HG03095 (cell line): ENCODE measurements around the gene UBR3.

Experiments used
- ATAC-seq: cut with Tn5 transposase; IDR thresholded peaks from one replicate; pipeline ENCODE4 v1.9.1; 2021; ENCODE audit warnings: moderate library complexity; ENCODE audit not compliant: unreplicated experiment

Gene UBR3

DNA sequence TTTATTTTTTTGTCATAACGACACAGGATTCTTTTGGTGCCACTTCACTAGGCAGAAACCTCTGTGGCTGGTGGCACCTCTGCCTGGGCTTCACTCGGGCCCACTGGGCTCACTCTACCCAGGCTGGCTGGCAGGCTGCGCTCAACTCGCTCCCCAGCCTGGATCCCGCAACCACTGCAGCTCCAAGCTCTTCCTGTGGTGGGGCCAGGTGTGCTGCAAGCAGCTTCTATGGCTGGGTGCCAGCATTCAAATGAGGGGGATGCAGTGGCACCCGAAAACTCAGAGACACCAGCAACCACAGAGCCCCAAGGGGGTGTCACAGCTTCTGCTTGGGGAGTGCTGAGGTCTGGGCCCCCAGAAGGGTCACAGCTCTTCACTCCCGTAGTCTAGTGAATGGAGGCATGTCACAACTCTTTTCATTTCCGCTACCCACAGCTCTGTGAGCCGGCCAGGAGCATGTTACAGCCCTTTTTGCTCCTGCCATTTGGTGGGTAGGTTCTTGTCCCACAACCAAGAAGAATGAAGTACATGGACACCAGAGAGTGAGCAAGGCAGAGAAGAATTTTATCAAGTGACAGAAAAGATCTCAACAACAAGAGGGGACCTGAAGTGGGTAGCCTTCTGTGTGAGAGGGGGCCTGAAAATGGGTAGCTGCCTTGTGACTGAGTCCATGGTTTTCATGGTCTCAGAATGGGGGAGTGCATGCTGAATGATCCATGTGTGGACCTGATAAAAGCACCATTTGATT lies 170.1 kb downstream of the UBR3 start:
- no peak for ATAC-seq

DNA sequence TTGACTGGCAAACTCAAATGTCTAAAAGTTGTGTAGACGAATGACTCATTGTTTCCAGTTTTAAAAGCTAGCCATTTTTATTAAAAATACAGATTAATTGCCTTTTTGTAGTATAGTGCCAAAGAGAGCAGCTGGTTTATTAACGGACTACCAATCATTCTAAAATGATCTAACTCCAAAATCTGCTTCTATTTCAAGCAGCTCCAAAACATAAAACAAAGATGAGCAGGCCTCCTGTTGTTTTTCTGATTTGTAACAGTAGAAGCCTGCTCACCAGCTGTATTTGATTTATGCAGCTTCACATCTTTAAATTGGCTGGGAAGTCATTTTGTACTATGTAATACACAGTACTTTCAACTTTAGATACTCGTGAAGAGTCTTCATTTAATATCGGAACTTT lies 171.8 kb downstream of the UBR3 start:
- no peak for ATAC-seq

DNA sequence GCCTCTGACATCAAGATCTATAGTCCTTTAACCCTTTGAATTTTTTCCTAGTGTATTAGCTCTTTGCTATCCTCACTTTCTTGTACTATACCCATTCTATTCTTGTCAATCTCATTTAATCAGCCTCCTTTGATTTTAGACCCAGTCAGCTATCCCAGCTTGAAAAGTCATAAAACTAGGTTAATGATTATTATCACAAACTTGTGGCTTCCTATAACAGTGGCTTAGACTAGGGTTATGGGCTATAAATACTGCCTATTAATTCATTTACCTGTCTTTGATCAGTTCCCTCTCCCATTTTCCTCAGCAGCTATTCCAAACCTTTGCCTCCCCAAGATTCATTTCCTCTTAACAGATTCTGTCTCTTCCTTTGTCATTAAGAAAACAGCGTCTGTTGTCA lies 174.8 kb downstream of the UBR3 start:
- no peak for ATAC-seq

DNA sequence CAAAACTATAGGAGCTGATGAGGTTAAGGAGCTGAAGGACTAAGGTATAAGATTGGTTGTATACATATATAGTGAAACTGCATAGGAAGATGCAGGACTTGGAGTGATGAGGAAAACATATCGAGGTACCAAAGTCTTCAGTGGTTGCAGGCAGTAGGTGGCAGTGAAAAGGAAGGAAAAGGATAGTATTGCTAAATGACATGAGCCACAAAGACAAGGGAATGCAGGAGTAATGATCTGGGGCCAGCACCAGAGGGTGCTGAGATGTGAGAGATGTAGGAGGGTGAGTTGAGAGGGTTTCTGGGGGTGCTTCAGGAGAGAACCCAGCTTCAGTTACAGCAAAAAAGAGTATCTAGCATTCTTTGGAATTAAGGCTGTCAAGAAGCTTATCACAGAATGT lies 178.4 kb downstream of the UBR3 start:
- ATAC-seq = no peak

DNA sequence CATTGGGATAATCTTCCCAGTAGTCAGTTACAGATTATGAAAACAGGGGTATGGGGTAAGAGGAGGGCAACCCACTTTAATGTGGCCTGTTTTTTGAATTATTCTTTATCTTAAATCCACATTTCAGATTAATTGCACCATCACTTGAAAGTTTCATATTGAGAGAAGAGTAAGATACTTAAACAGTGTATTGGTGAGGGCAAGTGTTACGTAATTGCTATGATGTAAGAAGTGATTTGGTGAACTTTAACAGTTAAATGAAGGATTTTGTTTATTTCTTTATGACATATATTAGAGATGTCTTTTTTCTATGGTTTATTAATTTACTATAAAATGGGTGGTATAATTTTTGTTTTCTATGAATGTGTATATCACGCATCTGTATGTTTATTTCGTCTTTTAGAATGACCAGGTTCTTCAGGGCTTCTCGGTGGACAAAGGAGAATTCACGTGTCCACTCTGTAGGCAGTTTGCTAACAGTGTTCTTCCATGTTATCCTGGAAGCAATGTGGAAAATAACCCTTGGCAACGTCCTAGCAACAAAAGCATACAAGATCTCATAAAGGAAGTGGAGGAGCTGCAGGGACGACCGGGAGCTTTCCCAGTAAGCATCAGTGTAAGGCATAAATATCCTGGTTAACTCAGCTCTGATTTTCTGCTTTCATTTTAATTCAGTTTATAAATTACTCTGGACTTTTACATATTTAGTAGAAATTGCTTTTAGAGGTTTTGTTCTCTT lies 179.5 kb downstream of the UBR3 start:
- ATAC-seq = no peak

DNA sequence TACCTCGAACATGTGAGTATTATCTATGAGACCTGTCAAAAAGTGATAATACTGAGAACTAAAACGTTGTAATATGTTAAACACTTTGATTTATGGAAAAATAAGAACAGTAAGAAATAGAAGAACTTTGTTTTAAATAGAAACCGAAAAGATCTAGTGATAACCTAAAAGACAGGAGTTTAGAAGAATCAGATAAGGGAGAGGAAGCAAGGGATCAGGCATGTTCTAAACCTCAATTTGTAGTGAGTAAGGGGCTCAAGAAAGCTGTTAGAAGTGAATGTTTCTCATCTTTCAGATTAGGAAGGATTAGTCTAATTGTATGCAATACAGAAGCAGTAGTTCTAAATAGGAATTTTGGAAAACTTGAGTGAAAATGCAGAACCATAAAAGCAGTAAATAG lies 182.0 kb downstream of the UBR3 start:
- no peak for ATAC-seq

DNA sequence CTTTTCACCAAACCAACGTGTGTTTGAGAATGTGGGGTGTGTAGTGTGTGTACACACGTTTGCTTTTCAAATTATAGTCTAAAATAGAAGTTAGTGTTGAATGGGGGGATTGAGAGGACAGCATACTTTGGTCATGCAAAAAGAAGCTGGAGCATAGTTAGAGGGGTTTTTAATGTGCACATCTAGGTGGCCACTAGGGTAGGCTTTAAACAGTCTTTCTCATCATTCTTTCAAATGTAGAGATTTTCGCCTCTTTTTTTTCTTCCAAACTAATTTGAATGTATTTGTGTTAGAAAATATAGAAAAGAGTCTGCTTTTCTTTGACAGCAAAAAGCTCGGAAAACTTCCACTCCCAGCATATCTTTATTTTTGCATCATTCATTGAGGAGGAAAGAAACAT lies 185.5 kb downstream of the UBR3 start:
- no peak for ATAC-seq

DNA sequence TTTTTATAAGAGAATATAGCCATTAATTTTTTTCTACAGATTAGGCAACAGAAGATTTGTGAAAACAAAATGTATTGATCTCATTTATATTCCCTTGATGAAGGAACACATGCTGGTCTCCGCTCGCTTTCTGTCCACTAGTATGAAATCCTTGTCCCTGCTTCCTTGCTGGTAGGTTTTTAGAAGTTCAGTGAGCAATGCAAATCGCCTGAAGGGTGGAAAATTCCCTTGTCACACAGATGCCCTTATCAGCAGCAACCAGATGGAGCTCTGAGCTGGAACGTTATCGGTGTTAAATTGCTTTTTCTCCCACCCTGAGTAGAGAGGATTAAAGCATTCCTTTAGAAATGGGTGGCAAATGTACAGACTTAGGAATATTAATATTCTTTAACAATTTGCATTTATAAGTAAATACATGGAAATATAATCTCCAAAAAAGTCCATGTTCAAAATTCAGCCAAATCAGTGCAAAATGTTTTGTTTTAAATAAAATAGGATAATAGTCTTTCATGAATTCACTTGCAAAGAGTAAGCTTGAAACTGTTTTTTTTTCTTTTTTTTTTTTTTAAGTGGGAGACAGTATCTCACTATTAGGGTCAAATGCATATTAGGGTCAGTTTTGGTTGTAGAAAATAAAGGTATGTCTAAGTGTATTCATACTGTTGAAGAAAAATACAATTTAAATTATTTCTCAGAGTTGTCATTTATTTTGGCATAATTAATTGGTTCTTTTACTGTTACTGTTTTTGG lies 186.7 kb downstream of the UBR3 start:
- no peak for ATAC-seq

DNA sequence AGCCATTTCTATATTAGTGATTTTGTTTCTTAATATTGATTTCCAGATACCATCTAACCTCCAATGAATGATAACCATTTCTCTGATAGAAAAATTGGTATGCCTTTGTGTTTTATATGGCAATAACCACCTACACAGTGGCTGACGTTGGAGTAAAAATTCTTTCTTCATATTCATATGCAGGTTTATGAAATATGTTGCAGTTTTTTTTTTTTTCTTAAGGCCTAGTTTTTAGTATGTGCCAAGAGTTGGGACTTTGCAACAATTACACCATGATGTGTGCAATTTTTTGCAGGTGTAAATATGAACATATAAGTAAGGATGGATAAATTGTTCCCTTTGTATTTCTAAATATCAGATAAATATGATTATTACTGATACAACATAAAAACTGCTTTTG lies 187.5 kb downstream of the UBR3 start:
- ATAC-seq = no peak

DNA sequence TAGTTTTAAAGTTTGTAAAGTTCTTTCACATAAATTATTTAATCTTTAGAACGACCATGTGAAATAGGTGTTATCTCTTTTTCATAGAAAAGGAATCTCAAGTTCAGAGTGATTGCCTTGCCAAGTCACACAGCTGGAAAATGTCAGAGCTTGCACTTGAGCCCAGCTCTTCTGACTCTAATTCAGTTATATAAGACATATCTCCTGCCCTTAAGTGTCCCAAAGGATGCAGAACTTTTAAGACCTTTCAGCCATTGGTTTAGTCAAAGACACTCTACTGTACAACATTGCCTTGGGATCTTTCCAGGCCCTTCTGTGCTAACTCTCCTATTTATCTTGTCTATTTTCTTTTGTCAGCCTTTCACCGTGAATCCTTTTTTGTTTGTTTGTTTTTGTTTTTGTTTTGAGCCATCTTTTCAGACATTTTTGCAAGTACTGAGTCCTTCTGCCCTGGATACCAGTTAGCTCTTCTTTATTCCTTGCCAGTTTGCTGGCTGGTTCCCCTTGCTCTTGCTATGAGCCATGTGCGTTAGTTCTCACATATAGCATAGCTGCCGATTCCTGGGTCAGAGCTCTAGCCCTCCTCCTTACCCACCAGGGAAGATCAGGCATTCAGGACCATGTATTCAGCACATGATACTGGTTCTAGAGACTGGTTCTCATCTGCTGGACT lies 190.7 kb downstream of the UBR3 start:
- ATAC-seq = no peak

DNA sequence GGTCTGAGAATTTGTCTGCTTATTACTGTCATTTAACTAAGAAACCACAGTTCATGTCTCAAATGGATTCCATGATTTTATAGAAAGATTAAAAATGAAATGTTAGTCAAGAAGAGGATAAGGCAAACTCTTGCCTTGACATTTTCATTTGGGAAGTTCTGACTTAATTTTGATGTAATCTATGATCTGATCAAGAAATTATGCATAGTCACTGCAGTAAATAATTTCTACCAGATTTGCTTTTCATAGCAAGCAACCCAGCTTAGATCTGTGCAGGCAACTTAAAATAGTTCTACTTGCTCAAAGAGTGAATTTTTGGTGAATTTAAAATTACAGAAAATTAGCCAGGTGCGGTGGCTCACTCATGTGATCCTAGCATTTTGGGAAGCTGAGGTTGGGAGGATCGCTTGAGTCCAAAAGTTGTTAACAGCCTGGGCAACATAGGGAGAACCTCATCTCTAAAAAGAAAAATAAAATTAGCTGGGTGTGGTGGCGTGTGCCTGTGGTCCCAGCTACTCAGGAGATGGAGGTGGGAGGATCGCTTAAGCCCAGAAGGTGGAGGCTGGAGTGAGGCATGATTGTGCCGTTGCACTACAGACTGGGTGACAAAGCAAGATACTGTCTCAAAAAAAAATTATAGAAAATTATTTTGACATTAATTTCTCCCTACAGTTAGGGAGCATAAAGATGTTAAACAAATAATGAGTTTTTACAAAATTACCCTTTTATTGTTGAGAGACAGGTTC lies 192.0 kb downstream of the UBR3 start:
- no peak for ATAC-seq

DNA sequence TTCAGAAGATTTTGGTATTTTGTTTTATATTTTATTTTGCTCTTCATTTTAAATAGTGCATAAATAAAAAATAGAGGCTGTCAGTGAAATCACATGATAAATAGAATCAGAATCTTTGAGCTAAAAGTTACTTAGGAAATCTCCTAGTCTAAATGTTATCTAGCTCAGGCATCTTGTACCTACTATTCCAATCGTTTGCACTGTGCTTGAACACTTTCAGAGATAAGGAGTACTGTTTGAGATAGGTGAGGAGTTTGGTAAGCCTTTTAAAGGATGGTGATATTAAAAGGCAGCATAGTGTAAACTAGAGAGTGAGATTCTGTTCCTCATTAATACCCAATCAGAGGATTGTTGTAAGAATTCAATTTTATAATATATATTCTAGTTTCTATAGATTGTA lies 193.5 kb downstream of the UBR3 start:
- no peak for ATAC-seq

DNA sequence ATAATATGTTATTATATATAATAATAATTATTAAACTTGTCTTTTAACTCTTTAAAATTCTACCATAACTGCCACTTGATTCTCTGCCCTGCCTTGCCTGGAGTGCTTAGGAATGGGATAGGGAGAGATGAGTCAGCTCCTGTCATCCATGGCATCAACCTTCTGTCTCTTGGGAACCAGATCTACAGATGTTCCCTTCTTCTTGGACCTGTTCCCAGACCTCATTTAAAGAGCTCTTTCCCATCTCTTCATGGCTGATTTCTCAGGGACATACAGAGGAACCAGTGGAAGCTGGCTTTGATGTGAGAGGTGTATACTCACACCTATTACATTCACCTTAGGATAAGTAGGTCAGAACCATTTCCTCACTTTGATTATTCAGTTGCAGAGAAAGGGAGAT lies 195.4 kb downstream of the UBR3 start:
- no peak for ATAC-seq

DNA sequence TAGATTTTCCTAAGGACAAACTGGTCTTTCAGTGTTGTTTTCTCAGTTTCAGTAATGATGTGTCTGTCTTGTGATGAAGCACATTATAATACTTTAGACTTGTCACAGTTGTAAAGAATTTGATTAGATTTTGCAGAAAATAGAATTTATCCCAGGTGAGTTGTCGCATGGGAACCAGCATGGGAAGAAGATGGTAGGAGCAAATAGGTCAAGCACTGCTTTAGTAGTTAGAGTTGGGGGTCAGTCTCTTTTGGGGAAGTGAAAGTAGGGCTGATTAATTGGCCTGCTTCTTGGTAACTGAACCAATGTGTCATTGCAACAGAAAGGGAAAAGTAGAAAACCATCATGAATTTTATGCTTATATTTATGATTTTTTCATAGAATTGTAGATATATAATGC lies 197.5 kb downstream of the UBR3 start:
- no peak for ATAC-seq

DNA sequence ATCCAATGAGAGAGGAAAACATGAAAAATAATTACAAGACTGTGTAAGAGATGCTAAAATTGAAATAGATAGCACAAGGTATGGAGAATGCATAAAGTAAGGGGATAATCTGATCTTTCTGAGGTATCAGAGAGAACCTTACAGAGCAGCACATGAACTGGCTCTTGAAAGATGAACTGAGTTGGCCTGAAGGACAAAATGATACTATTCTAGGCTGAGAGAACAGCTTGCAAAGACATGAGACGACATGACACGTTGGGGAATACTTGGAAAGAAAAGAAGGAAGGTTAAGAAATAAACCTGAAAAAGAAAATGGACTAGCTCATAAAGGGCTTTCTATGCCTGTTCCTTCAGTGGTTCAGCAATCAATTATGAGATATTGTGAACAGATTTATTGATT lies 198.0 kb downstream of the UBR3 start:
- no peak for ATAC-seq

DNA sequence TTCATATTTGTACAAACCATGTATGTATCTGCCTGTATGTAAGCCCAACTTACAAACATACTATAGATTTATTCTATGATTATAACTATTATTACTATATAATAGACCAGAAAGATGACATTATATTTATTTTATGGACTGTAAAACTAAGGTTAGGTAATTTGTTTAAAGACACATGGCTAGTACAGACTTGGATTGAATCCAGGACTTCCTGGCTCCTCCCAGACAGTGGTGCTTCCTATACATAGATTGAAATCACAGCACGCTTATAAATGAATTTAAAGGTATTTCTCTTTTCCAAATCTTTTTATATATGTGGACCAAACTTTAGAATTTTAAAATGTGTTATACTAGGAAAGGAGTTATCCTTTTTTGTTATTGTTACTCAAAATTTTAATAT lies 199.1 kb downstream of the UBR3 start:
- ATAC-seq = no peak

DNA sequence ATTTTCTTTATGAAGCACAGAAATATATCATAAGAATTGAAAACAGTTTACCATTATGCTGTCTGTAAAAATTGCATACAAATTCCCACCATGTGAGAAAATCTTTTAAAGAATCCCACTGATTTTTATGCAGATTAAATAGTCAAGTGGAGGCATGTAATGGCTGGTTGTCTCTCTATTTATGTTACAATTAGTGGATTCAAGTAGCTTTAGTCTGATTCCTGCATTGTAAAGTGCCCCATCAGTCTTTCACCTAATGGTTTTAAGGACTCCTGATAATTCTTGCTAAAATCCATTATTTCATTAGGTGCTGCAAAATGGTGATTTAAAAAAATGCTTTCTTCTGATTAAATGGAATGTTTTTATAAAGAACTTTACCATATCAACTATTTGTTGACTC lies 202.3 kb downstream of the UBR3 start:
- ATAC-seq = no peak

DNA sequence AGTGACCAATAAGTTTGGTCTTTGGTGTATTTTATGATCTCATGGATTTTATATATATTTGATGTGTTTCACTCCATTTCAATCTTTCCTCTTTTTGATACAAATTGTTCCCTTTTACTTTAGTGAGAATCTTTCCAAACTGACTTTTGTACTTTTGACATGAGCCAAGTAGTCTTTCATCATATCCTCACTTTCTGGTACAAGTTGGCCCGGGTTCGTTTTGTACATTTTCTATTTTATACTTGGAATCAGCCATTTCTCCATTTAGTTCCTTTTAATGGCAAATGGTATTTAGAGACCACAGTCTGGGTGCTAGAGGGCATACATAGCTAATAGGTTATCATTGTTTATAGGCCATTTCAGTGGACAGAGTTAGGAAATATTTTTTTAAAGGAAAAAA lies 202.8 kb downstream of the UBR3 start:
- no peak for ATAC-seq

DNA sequence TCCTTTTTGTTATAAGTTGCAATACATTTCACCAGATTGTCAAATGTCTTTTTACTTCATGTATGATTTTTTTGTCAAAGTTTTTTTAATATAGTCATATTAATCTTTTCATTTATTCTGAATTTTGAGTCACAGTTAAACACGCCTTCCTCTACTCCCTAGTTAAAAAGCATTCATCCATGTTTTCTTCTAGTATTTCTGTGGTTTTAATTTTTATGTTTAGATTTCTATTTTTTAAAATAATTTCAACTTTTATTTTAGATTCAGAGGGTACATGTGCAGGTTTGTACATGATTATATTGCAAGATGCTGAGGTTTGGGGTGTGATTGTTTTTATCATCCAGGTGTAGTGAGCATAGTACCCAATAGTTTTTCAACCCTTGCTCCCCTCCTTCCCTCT lies 204.0 kb downstream of the UBR3 start:
- ATAC-seq = no peak

DNA sequence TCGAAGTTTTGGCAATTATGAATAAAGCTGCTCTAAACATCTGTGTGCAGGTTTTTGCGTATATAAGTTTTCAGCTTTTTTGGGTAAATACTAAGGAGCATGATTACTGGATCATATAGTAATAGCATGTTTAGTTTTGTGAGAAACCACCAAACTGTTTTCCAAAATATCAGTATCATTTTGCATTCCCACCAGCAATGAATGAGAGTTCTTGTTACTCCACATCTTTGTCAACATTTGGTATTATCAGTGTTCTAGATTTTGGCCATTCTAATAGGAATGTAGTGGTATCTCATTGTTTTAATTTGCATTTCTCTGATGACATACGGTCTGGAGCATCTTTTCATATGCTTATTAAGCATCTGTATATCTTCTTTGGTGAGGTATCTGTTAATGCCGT lies 207.3 kb downstream of the UBR3 start:
- no peak for ATAC-seq

DNA sequence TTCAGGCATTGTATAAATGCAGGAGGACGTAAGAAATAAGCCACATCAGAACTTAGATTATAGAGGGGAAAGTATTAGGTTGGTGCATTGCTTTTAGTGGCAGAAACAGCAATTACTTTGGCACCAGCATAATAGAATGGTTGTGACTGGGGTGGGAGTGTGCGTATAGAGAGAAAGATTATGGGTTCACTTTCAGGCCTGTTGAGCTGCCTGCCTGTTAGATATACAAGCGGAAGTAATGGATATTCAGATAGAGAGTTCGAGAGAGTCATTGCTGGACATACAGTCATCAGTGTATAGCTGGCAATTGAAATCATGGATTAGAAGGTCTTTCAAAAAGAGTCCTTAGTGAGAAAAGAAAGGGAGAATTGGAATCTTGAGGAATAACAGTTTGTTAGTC lies 211.5 kb downstream of the UBR3 start:
- ATAC-seq = no peak
